DMS79 treated with DMSO at 0.1 percent for 48 hours (cell line): ENCODE measurements around the gene DPAGT1.
"Not testable (repeated sequence)": the region's sequence is repeated elsewhere in the genome, so short reads cannot be mapped to it uniquely, and the experiment has no call there.

Experiments used
- DNase-seq: peaks from one replicate; lab custom pipeline; 2025; lab: John Stamatoyannopoulos, UW

DPAGT1 gene

GRCh38 chr11:119101759-119102423, at the start of gene DPAGT1:
Gene DPAGT1 (minus strand): TSS chr11:119101853. CDS start chr11:119101655, 198 bp downstream.
- DNase-seq, result peak; percentile 99

- no peak for DNase-seq
These were observed 48.2 kb upstream of the DPAGT1 start for GRCh38 chr11:119149786-119150275.

- peak; percentile 37 for DNase-seq
These were observed 47.5 kb upstream of the DPAGT1 start, which contains the start of gene ABCG4 for GRCh38 chr11:119149018-119149785. Gene ABCG4 (plus strand): TSS chr11:119149052. CDS start chr11:119149966, 914 bp downstream.

GRCh38 chr11:119148720-119149017, 47.0 kb upstream of the DPAGT1 start:
- no peak for DNase-seq

- DNase-seq, result peak; percentile 78
These were observed 46.1 kb upstream of the DPAGT1 start for GRCh38 chr11:119147604-119148333.

GRCh38 chr11:119145551-119145950, 43.9 kb upstream of the DPAGT1 start:
- DNase-seq, result no peak

- DNase-seq, result no peak
These were observed 43.3 kb upstream of the DPAGT1 start for GRCh38 chr11:119144825-119145486.

- DNase-seq, result not testable (repeated sequence)
These were observed 37.6 kb upstream of the DPAGT1 start for GRCh38 chr11:119139276-119139675.

GRCh38 chr11:119134389-119134978, 32.8 kb upstream of the DPAGT1 start:
- DNase-seq, result no peak

- DNase-seq, result no peak
These were observed 29.0 kb upstream of the DPAGT1 start for GRCh38 chr11:119130662-119131061.

- DNase-seq, result no peak
These were observed 25.1 kb upstream of the DPAGT1 start for GRCh38 chr11:119126675-119127268.

GRCh38 chr11:119125821-119126220, 24.2 kb upstream of the DPAGT1 start:
- DNase-seq, result no peak

- DNase-seq, result peak; percentile 52
These were observed 20.1 kb upstream of the DPAGT1 start for GRCh38 chr11:119121811-119122124.

GRCh38 chr11:119121008-119121810, 19.6 kb upstream of the DPAGT1 start, which contains the start of gene HINFP:
Gene HINFP (plus strand): TSS chr11:119121580. CDS start chr11:119126945, 5,365 bp downstream.
- DNase-seq, result peak; percentile 99

GRCh38 chr11:119120639-119121007, 19.0 kb upstream of the DPAGT1 start:
- peak; percentile 87 for DNase-seq

GRCh38 chr11:119118946-119119345, 17.3 kb upstream of the DPAGT1 start:
- DNase-seq, result no peak

- DNase-seq, result no peak
These were observed 16.6 kb upstream of the DPAGT1 start for GRCh38 chr11:119118227-119118626.

- no peak for DNase-seq
These were observed 15.5 kb upstream of the DPAGT1 start for GRCh38 chr11:119117004-119117706.

- no peak for DNase-seq
These were observed 14.9 kb upstream of the DPAGT1 start for GRCh38 chr11:119116601-119117000.

GRCh38 chr11:119116235-119116594, 14.6 kb upstream of the DPAGT1 start:
- DNase-seq, result no peak
